Mesenchymal stem cell (in vitro differentiated cells and primary cell): ENCODE measurements around the gene MYG1.

Experiments used
- DNase-seq: peaks from one replicate; pipeline ENCODE4 v3.0.0-alpha.2; 2013
- H2AFZ ChIP-seq: one replicate; pipeline ENCODE4 v1.6.1; 2013; ENCODE audit warnings: low read depth, mild to moderate bottlenecking, control low read depth, inconsistent platforms, low read length, moderate library complexity
- H2AK5ac ChIP-seq: 2 replicates; pipeline ENCODE4 v1.6.1; 2013; ENCODE audit warnings: low read length, moderate library complexity, mild to moderate bottlenecking, inconsistent platforms; ENCODE audit not compliant: severe bottlenecking
- H2BK120ac ChIP-seq: one replicate; pipeline ENCODE4 v1.6.1; 2013; ENCODE audit warnings: low read depth, mild to moderate bottlenecking, inconsistent platforms, low read length, moderate library complexity
- H2BK12ac ChIP-seq, 2 experiments: one replicate each; pipeline ENCODE4 v1.6.1; 2013; ENCODE audit warnings: inconsistent platforms in 2 of 2, low read length in 2 of 2, mild to moderate bottlenecking in 2 of 2, moderate library complexity in 2 of 2, control low read depth in 1 of 2
- H2BK15ac ChIP-seq: one replicate; pipeline ENCODE4 v1.6.1; 2013; ENCODE audit warnings: mild to moderate bottlenecking, low read depth, inconsistent platforms; ENCODE audit not compliant: poor library complexity, severe bottlenecking
- H2BK5ac ChIP-seq: 2 replicates; pipeline ENCODE4 v1.6.1; 2013; ENCODE audit warnings: low read depth, mild to moderate bottlenecking, low read length, control low read depth, inconsistent platforms; ENCODE audit not compliant: poor library complexity, severe bottlenecking
- H3K14ac ChIP-seq, 2 experiments: one replicate each; pipeline ENCODE4 v1.6.1; 2013; ENCODE audit warnings: inconsistent platforms in 2 of 2, low read length in 2 of 2, control low read depth in 1 of 2, mild to moderate bottlenecking in 1 of 2, moderate library complexity in 1 of 2
- H3K18ac ChIP-seq, 2 experiments: one replicate each; pipeline ENCODE4 v1.6.1; 2013; ENCODE audit warnings: inconsistent platforms in 2 of 2, low read length in 2 of 2, control low read depth in 1 of 2, low read depth in 1 of 2, mild to moderate bottlenecking in 1 of 2
- H3K23ac ChIP-seq, 2 experiments: one replicate each; pipeline ENCODE4 v1.6.1; 2013; ENCODE audit warnings: inconsistent platforms in 2 of 2, low read length in 2 of 2, mild to moderate bottlenecking in 2 of 2, moderate library complexity in 2 of 2, control low read depth in 1 of 2
- H3K27ac ChIP-seq: 2 replicates; pipeline ENCODE4 v1.5.1; 2013; ENCODE audit warnings: mild to moderate bottlenecking, moderate library complexity, low read length, control low read depth, inconsistent platforms; ENCODE audit not compliant: poor library complexity, severe bottlenecking
- H3K27me3 ChIP-seq, 2 experiments: 2 replicates each; pipeline versions ENCODE4 v1.6.1 to v1.7.0; 2013; ENCODE audit warnings: low read length in 2 of 2, mild to moderate bottlenecking in 2 of 2, moderate library complexity in 2 of 2, control low read depth in 1 of 2, inconsistent platforms in 1 of 2; ENCODE audit not compliant: control insufficient read depth in 1 of 2, insufficient read depth in 1 of 2
- H3K36me3 ChIP-seq, 2 experiments: 2 replicates each; pipeline versions ENCODE4 v1.6.1 to v1.7.0; 2013; ENCODE audit warnings: low read length in 2 of 2, control low read depth in 1 of 2, inconsistent platforms in 1 of 2, low read depth in 1 of 2, mild to moderate bottlenecking in 1 of 2; ENCODE audit not compliant: insufficient read depth in 2 of 2, control insufficient read depth in 1 of 2
- H3K4ac ChIP-seq, 2 experiments: one replicate each; pipeline ENCODE4 v1.6.1; 2013; ENCODE audit warnings: inconsistent platforms in 2 of 2, low read length in 2 of 2, mild to moderate bottlenecking in 2 of 2, moderate library complexity in 2 of 2, control low read depth in 1 of 2, low read depth in 1 of 2
- H3K4me1 ChIP-seq: 2 replicates; pipeline ENCODE4 v1.6.1; 2013; ENCODE audit warnings: low read depth, low read length, control low read depth; ENCODE audit not compliant: control insufficient read depth, insufficient read depth
- H3K4me2 ChIP-seq: 2 replicates; pipeline ENCODE4 v1.6.1; 2013; ENCODE audit warnings: low read length, mild to moderate bottlenecking, inconsistent platforms; ENCODE audit not compliant: poor library complexity, severe bottlenecking
- H3K4me3 ChIP-seq, 2 experiments: 2 replicates each; pipeline versions ENCODE4 v1.5.1 to v1.7.0; 2013; ENCODE audit warnings: low read length in 2 of 2, mild to moderate bottlenecking in 2 of 2, control low read depth in 1 of 2, low read depth in 1 of 2; ENCODE audit not compliant: insufficient read depth in 1 of 2
- H3K79me1 ChIP-seq: replicated peaks from 2 replicates; pipeline ENCODE4 v1.6.1; 2013; ENCODE audit warnings: mild to moderate bottlenecking, control low read depth, low read length, inconsistent platforms; ENCODE audit not compliant: poor library complexity, severe bottlenecking
- H3K9ac ChIP-seq: 2 replicates; pipeline ENCODE4 v1.7.0; 2013; ENCODE audit warnings: mild to moderate bottlenecking, low read length, moderate library complexity
- H3K9me3 ChIP-seq: 2 replicates; pipeline ENCODE4 v1.7.0; 2013; ENCODE audit warnings: mild to moderate bottlenecking, low read length; ENCODE audit not compliant: control insufficient read depth
- H4K8ac ChIP-seq: one replicate; pipeline ENCODE4 v1.6.1; 2013; ENCODE audit warnings: inconsistent platforms, mild to moderate bottlenecking, low read length, moderate library complexity
- H4K91ac ChIP-seq: one replicate; pipeline ENCODE4 v1.6.1; 2013; ENCODE audit warnings: mild to moderate bottlenecking, low read length, inconsistent platforms
- WGBS: methylation state at CpG from one replicate; pipeline ENCODE4 v1.1.7; 2013; ENCODE audit warnings: mixed read lengths; 5-methylcytosine and 5-hydroxymethylcytosine counted together

The MYG1 gene

GRCh38 chr12:53343449-53343848 is 44.0 kb downstream of the MYG1 start:
- Histone ChIP-seq H3K14ac (no peak overlapping the region), H3K36me3 (no peaks in the 10 kb centered on the region), H3K9me3 (no peaks in the 10 kb centered on the region), H2BK5ac (no peak overlapping the region), H3K4ac (no peak overlapping the region), H2BK120ac (no peak overlapping the region), H2AK5ac (no peak overlapping the region), H3K27ac (no peak overlapping the region), H4K91ac (no peak overlapping the region), H2AFZ (no peak overlapping the region), H3K18ac (no peak overlapping the region), H3K4me3 (no peak overlapping the region), H3K79me1 (no peaks in the 10 kb centered on the region), H3K4me2 (no peak overlapping the region), H3K9ac (no peak overlapping the region), H3K23ac (no peak overlapping the region), H3K27me3 (peaks cover 12 to 23% of the 10 kb centered on the region in 2 experiments), H3K4me1 (peaks cover 16% of the 10 kb centered on the region), H4K8ac (no peak overlapping the region), H2BK12ac (no peak overlapping the region), H2BK15ac (no peak overlapping the region)
- WGBS, result 62% methylated on average over 2 of the region's 3 CpGs
- no peak for DNase-seq

- peak overlapping the region; percentile 83 for H2AFZ ChIP-seq
- no peaks in the 10 kb centered on the region for H3K79me1 ChIP-seq
- H2BK15ac ChIP-seq, result no peak overlapping the region
- H3K4me2 ChIP-seq, result no peak overlapping the region
- 97% methylated on average over 4 of the region's 4 CpGs for WGBS
- no peak overlapping the region for H3K14ac ChIP-seq
- no peak overlapping the region for H3K4me3 ChIP-seq
- H2AK5ac ChIP-seq, result no peak overlapping the region
- peaks cover 7 to 17% of the 10 kb centered on the region in 2 experiments for H3K27me3 ChIP-seq
- no peak overlapping the region for H3K23ac ChIP-seq
- H3K27ac ChIP-seq, result no peak overlapping the region
- no peaks in the 10 kb centered on the region for H3K36me3 ChIP-seq
- no peak overlapping the region for H4K91ac ChIP-seq
- H3K9me3 ChIP-seq, result no peaks in the 10 kb centered on the region
- peak overlapping the region; percentile 89 for H4K8ac ChIP-seq
- DNase-seq, result no peak
- peak overlapping the region in 1 of 2 experiments; percentile 33 for H2BK12ac ChIP-seq
- no peak overlapping the region for H3K4ac ChIP-seq
- no peak overlapping the region for H2BK5ac ChIP-seq
- no peak overlapping the region for H2BK120ac ChIP-seq
- peak overlapping the region; percentile 75 for H3K9ac ChIP-seq
- H3K4me1 ChIP-seq, result peaks cover 16% of the 10 kb centered on the region
- no peak overlapping the region for H3K18ac ChIP-seq
These were observed 44.5 kb downstream of the MYG1 start for GRCh38 chr12:53343969-53344368.

- Histone ChIP-seq H3K4me2 (peak overlapping the region; percentile 89), H2AK5ac (peak overlapping the region; percentile 8), H3K36me3 (no peaks in the 10 kb centered on the region), H3K27ac (no peak overlapping the region), H3K4me1 (peaks cover 16% of the 10 kb centered on the region), H3K79me1 (no peaks in the 10 kb centered on the region), H2BK120ac (no peak overlapping the region), H3K4me3 (peak overlapping the region; percentile 51 to 76), H3K14ac (peak overlapping the region in 1 of 2 experiments; percentile 90), H2AFZ (peak overlapping the region; percentile 83), H2BK15ac (no peak overlapping the region), H3K9me3 (no peaks in the 10 kb centered on the region), H4K8ac (peak overlapping the region; percentile 89), H3K9ac (peak overlapping the region; percentile 75), H3K27me3 (peaks cover 6 to 15% of the 10 kb centered on the region in 2 experiments), H2BK5ac (no peak overlapping the region), H3K18ac (peak overlapping the region; percentile 56 to 94), H4K91ac (peak overlapping the region; percentile 77), H3K23ac (no peak overlapping the region), H3K4ac (peak overlapping the region; percentile 75 to 96), H2BK12ac (peak overlapping the region in 1 of 2 experiments; percentile 82)
- DNase-seq, result no peak
- WGBS, result 2% methylated on average over 12 of the region's 19 CpGs
These were observed 45.0 kb downstream of the MYG1 start for GRCh38 chr12:53344487-53344823.

GRCh38 chr12:53344824-53345485 is 45.5 kb downstream of the MYG1 start:
- H4K91ac ChIP-seq, result peak overlapping the region; percentile 70
- 2% methylated on average over 50 of the region's 50 CpGs for WGBS
- DNase-seq, result peak; percentile 86
- H2AFZ ChIP-seq, result no peak overlapping the region
- peak overlapping the region; percentile 54 to 87 for H3K4me3 ChIP-seq
- peak overlapping the region; percentile 13 for H2AK5ac ChIP-seq
- H3K18ac ChIP-seq, result peak overlapping the region; percentile 59 to 96
- no peak overlapping the region for H2BK15ac ChIP-seq
- no peak overlapping the region for H3K23ac ChIP-seq
- H3K9ac ChIP-seq, result peak overlapping the region; percentile 87
- H3K14ac ChIP-seq, result no peak overlapping the region
- peak overlapping the region; percentile 95 for H3K4me2 ChIP-seq
- H4K8ac ChIP-seq, result peak overlapping the region; percentile 84
- H3K79me1 ChIP-seq, result no peaks in the 10 kb centered on the region
- H3K27me3 ChIP-seq, result peaks cover 2 to 11% of the 10 kb centered on the region in 2 experiments
- peak overlapping the region in 1 of 2 experiments; percentile 75 for H2BK12ac ChIP-seq
- H2BK120ac ChIP-seq, result peak overlapping the region; percentile 59
- no peaks in the 10 kb centered on the region for H3K9me3 ChIP-seq
- no peaks in the 10 kb centered on the region for H3K36me3 ChIP-seq
- peak overlapping the region; percentile 71 for H3K27ac ChIP-seq
- peak overlapping the region in 1 of 2 experiments; percentile 75 for H3K4ac ChIP-seq
- peaks cover 16% of the 10 kb centered on the region for H3K4me1 ChIP-seq
- H2BK5ac ChIP-seq, result no peak overlapping the region
